ENCODE data around the gene NPM1. TPM values are rescaled to one million over a fixed set of nuclear protein-coding genes. Genes with fewer than 3 reads are reported as not detected.

The NPM1 gene
- total RNA-seq, 1 experiment from 2014 or later, result 3,530 TPM

- peak; percentile 90 for TF ChIP-seq ZMAT4 (CRISPR knock-in tag; IDR thresholded peaks at IDR 0.05)
- no peak for TF ChIP-seq ZNF121 (CRISPR knock-in tag; IDR thresholded peaks at IDR 0.05)
- TF ChIP-seq SMAD4 (CRISPR knock-in tag; IDR thresholded peaks at IDR 0.05), result no peak
- no peak; the same call in 1 of the 2 replicates for TF ChIP-seq TEAD1 (CRISPR knock-in tag; IDR thresholded peaks at IDR 0.05)
- TF ChIP-seq ZNF532 (CRISPR knock-in tag; IDR thresholded peaks at IDR 0.05; ENCODE audit: borderline replicate concordance), result no peak; the same call in none of the 2 replicates
- peak; percentile 56 for TF ChIP-seq GABPB1 (CRISPR knock-in tag; IDR thresholded peaks at IDR 0.05)
- TF ChIP-seq ESRRA (CRISPR knock-in tag; IDR thresholded peaks at IDR 0.05; ENCODE audit: borderline replicate concordance), result 0 out of 2 replicates have a peak, but pooled peaks have one; percentile 40
- TF ChIP-seq NFE2L1 (CRISPR knock-in tag; IDR thresholded peaks at IDR 0.05), result no peak
- TF ChIP-seq ARID4B (CRISPR knock-in tag; IDR thresholded peaks at IDR 0.05; ENCODE audit: borderline replicate concordance), result peak; percentile 43; the same call in 1 of the 2 replicates
- no peak for TF ChIP-seq NFYB (CRISPR knock-in tag; conservative IDR thresholded peaks at IDR 0.05; ENCODE audit: low read depth)
- TF ChIP-seq SP1 (CRISPR knock-in tag; conservative IDR thresholded peaks at IDR 0.05), result no peak; the same call in 1 of the 2 replicates
- no peak for TF ChIP-seq ZBTB21 (CRISPR knock-in tag; IDR thresholded peaks at IDR 0.05; ENCODE audit: borderline replicate concordance)
Observed at GRCh38 chr5:171387970-171388815, 544 bp downstream of the NPM1 start (continued).

- DNase-seq (ENCODE audit: low spot score), result no peak
Observed at GRCh38 chr5:171388816-171389168, 1.1 kb downstream of the NPM1 start.

More at GRCh38 chr5:171388816-171389168, 1.1 kb downstream of the NPM1 start:
- peaks cover 42% of the 10 kb centered on the region for H3K4me1 Mint-ChIP-seq
- no peaks in the 10 kb centered on the region; the same call in 1 of the 2 replicates for H3K27me3 Mint-ChIP-seq (ENCODE audit: low read depth)
- H3K27ac Mint-ChIP-seq, result peak overlapping the region; percentile 99
- peaks cover 59% of the 10 kb centered on the region for H3K36me3 Mint-ChIP-seq
- no peaks in the 10 kb centered on the region for H3K9me3 Mint-ChIP-seq
- CTCF ChIA-PET, result interaction anchor here (0.8 kb wide), 1 partner anchor 470 kb away, joined by 3 read pairs; no protein-coding TSS in a partner anchor
- POLR2A ChIA-PET, result interaction anchor here (0.7 to 1.0 kb wide), 4 partner anchors 12 to 131 kb away, joined by 3 read pairs; no protein-coding TSS in a partner anchor
- TF ChIP-seq SOX15 (CRISPR knock-in tag; IDR thresholded peaks at IDR 0.05) (no peak), SMAD4 (CRISPR knock-in tag; IDR thresholded peaks at IDR 0.05) (no peak), MYBL2 (CRISPR knock-in tag; IDR thresholded peaks at IDR 0.05) (0 out of 2 replicates have a peak, but pooled peaks have one; percentile 5), CDX4 (CRISPR knock-in tag; IDR thresholded peaks at IDR 0.05; ENCODE audit: borderline replicate concordance) (no peak)
- no peak for ATAC-seq
- peak overlapping the region; percentile 98 for H3K4me3 Mint-ChIP-seq
